DOHH2 (cell line): Measurements from ENCODE around the gene VTI1A.

Experiments
- H3F3A ChIP-seq: fragments of 200-600 bp; sonication (generic), shearing (Covaris generic); 2 replicates; pipeline ENCODE4 v1.6.0; 2016; ENCODE audit warnings: antibody characterized with exemption, mild to moderate bottlenecking; ENCODE audit not compliant: control insufficient read depth, insufficient read depth
- H3K27ac ChIP-seq: fragments of 200-600 bp; sonication (generic); 2 replicates; pipeline ENCODE4 v1.5.1; 2014; ENCODE audit warnings: low read depth, mild to moderate bottlenecking, low read length, moderate library complexity
- H3K27me3 ChIP-seq: fragments of 200-600 bp; sonication (generic); 2 replicates; pipeline ENCODE4 v1.6.1; 2014; ENCODE audit warnings: mild to moderate bottlenecking, low read length, mixed read lengths; ENCODE audit not compliant: control insufficient read depth
- H3K36me3 ChIP-seq: fragments of 200-600 bp; sonication (generic); 2 replicates; pipeline ENCODE4 v1.6.1; 2014; ENCODE audit warnings: mild to moderate bottlenecking, low read length, moderate library complexity, mixed read lengths; ENCODE audit not compliant: control insufficient read depth
- H3K4me1 ChIP-seq: fragments of 200-600 bp; sonication (generic); 2 replicates; pipeline ENCODE4 v1.6.1; 2014; ENCODE audit warnings: mild to moderate bottlenecking, low read length, mixed read lengths; ENCODE audit not compliant: control insufficient read depth
- H3K4me2 ChIP-seq: fragments of 200-600 bp; sonication (generic); 2 replicates; pipeline ENCODE4 v1.6.0; 2014; ENCODE audit warnings: mild to moderate bottlenecking, low read length, moderate library complexity
- H3K4me3 ChIP-seq: fragments of 200-600 bp; sonication (generic); 2 replicates; pipeline ENCODE4 v1.5.1; 2014; ENCODE audit warnings: mild to moderate bottlenecking, low read length, mixed read lengths
- H3K79me2 ChIP-seq: fragments of 200-600 bp; sonication (generic); 2 replicates; pipeline ENCODE4 v1.6.1; 2014; ENCODE audit warnings: mild to moderate bottlenecking, low read length, mixed read lengths; ENCODE audit not compliant: control insufficient read depth
- H3K9me2 ChIP-seq: fragments of 200-600 bp; sonication (generic); replicated peaks from 2 replicates; pipeline ENCODE4 v1.6.1; 2014; ENCODE audit warnings: mild to moderate bottlenecking, low read length, mixed read lengths; ENCODE audit not compliant: control insufficient read depth
- H3K9me3 ChIP-seq: fragments of 200-600 bp; sonication (generic); 2 replicates; pipeline ENCODE4 v1.6.1; 2014; ENCODE audit warnings: antibody characterized with exemption, low read length, mixed read lengths; ENCODE audit not compliant: control insufficient read depth, insufficient read depth
- H4K20me1 ChIP-seq: fragments of 200-600 bp; sonication (generic); 2 replicates; pipeline ENCODE4 v1.6.0; 2014; ENCODE audit warnings: low read depth, mild to moderate bottlenecking, antibody characterized with exemption, low read length, moderate library complexity; ENCODE audit not compliant: control insufficient read depth, insufficient read depth
- EZH2phosphoT487 ChIP-seq: fragments of 200-600 bp; sonication (generic); IDR thresholded peaks from 2 replicates; pipeline ENCODE4 v1.6.1; 2017; ENCODE audit warnings: borderline replicate concordance, mild to moderate bottlenecking, antibody characterized with exemption, low read length, moderate library complexity, mixed read lengths
- TF ChIP-seq, protein P1 (sequence below): fragments of 200-600 bp; sonication (generic); IDR thresholded peaks from one replicate; pipeline ENCODE4 v1.5.1; 2014; ENCODE audit warnings: antibody characterized with exemption, mild to moderate bottlenecking, low read depth, low read length; ENCODE audit not compliant: poor library complexity, severe bottlenecking

Gene VTI1A

DNA sequence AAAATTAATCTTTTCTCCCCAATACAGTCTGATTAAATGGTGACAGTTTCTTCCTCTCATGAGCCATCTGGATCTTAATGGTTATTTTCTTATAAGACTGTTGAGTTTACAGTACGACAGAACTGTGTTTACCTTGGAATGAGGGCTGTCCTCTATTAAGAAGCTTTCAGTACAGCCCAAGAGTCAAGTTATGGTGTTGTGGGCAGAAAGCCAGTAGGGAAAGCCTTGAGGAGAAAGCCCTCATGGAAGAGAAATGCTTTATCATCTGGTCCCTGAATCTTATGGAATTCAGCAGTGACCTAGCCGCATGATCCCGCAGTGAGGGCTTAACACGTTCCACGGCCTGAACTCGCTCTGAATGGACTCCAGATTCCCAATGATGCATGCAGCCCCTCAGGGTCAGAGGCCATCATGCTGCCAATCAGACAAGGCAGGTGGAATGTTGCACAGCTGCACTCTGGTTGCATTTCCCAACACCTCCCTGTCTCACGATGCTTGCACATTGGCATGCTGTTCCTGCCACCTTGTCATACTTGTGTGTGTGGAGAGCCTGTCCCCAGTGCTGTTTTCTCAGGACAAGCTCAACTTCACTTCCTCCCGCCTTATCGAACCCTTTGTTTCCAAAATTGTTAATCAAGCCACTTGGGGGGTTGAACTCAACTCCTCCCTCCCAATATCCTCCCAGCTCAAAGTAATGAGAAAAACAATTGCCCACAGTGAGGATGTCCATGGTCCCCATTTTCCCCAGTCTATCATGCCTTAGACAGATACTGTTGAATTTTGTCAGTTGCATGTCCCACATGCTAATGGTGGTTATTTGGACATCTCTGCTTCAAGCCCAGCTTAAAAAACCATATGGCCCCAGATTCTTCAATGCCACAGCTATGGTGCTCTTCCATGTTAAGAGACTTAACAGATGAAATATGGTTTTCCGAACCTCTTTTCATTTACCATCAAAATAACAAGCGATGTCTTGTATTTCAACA lies 291.9 kb downstream of the VTI1A start:
- no peaks in the 10 kb centered on the region for H4K20me1 ChIP-seq
- H3K9me2 ChIP-seq: no peaks in the 10 kb centered on the region
- H3K9me3 ChIP-seq: no peaks in the 10 kb centered on the region
- TF ChIP-seq, protein P1, sequence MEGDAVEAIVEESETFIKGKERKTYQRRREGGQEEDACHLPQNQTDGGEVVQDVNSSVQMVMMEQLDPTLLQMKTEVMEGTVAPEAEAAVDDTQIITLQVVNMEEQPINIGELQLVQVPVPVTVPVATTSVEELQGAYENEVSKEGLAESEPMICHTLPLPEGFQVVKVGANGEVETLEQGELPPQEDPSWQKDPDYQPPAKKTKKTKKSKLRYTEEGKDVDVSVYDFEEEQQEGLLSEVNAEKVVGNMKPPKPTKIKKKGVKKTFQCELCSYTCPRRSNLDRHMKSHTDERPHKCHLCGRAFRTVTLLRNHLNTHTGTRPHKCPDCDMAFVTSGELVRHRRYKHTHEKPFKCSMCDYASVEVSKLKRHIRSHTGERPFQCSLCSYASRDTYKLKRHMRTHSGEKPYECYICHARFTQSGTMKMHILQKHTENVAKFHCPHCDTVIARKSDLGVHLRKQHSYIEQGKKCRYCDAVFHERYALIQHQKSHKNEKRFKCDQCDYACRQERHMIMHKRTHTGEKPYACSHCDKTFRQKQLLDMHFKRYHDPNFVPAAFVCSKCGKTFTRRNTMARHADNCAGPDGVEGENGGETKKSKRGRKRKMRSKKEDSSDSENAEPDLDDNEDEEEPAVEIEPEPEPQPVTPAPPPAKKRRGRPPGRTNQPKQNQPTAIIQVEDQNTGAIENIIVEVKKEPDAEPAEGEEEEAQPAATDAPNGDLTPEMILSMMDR: no peak
- no peak for TF ChIP-seq EZH2phosphoT487
- no peak overlapping the region for H3K4me3 ChIP-seq
- no peaks in the 10 kb centered on the region for H3F3A ChIP-seq
- no peaks in the 10 kb centered on the region for H3K27me3 ChIP-seq
- H3K4me2 ChIP-seq: no peak overlapping the region
- no peak overlapping the region for H3K27ac ChIP-seq
- no peaks in the 10 kb centered on the region for H3K36me3 ChIP-seq
- H3K4me1 ChIP-seq: no peaks in the 10 kb centered on the region
- H3K79me2 ChIP-seq: no peaks in the 10 kb centered on the region

DNA sequence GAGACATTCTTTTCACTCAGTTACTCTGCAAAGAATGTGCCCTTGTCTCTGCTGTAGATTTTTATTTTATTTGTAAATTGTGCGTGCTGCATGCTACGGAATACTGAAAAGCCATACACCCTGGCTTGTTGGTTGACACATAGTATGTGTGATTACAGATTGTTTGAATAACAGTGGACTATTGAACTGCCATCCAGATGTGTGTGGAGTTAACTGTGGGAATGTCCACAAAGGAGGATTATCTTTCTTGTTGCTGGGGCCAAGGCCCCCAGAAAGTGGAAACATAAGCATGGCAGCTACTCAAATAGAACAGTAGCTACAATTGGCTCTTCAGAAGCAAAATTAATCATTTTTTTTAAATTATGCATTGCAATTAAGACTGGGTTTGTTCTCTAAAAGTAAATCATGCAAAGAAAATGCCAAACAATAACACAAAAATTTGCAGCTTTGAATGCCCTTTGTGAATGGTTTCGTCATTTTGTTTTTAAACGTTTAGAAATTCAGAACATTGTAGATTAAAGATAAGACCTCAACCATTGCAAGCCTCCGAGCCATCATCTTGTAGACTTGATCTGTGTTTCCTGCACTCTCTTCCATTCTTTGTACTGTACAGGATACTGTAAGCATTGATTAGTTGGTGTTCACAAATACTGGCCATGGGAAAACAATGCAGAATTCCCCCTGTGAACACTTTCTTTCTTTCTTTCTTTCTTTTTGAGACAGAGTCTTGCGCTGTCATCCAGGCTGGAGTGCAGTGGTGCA lies 292.8 kb downstream of the VTI1A start:
- H3K36me3 ChIP-seq: no peaks in the 10 kb centered on the region
- no peaks in the 10 kb centered on the region for H4K20me1 ChIP-seq
- no peaks in the 10 kb centered on the region for H3F3A ChIP-seq
- no peak overlapping the region for H3K4me3 ChIP-seq
- no peak overlapping the region for H3K27ac ChIP-seq
- H3K4me2 ChIP-seq: no peak overlapping the region
- no peaks in the 10 kb centered on the region for H3K4me1 ChIP-seq
- TF ChIP-seq, protein P1: no peak
- TF ChIP-seq EZH2phosphoT487: no peak
- no peaks in the 10 kb centered on the region for H3K9me3 ChIP-seq
- H3K27me3 ChIP-seq: no peaks in the 10 kb centered on the region
- no peaks in the 10 kb centered on the region for H3K79me2 ChIP-seq
- H3K9me2 ChIP-seq: no peaks in the 10 kb centered on the region

DNA sequence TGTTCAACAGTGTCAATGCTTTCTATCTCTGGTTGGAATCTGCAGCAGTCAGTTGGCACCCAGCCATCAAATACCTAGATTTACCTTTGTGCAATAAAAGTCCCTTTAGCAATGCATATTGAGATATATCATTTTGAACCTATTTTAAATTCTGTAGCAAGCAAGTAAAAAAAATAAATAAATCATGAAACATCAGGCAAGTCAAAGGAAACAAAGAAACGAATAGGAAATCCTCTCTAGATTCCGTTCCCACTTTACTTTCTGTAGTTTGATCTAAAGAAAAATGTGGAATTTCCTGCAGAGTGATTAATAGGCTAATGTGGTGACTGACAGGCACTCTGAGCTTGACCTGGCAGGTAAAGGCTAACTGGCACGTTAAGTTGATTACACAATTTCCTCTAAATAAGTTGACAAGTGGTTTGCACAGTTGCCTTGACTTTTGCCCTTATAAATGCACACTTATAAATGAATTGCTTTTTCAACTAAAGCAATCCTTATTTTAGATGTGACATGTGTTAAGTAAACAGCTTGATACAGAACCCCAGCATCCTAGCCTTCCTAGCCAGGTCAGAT lies 294.9 kb downstream of the VTI1A start:
- TF ChIP-seq, protein P1: no peak
- TF ChIP-seq EZH2phosphoT487: no peak
- no peaks in the 10 kb centered on the region for H4K20me1 ChIP-seq
- no peaks in the 10 kb centered on the region for H3K4me1 ChIP-seq
- no peak overlapping the region for H3K27ac ChIP-seq
- H3K4me2 ChIP-seq: no peak overlapping the region
- no peaks in the 10 kb centered on the region for H3F3A ChIP-seq
- no peaks in the 10 kb centered on the region for H3K79me2 ChIP-seq
- no peaks in the 10 kb centered on the region for H3K9me2 ChIP-seq
- no peak overlapping the region for H3K4me3 ChIP-seq
- H3K9me3 ChIP-seq: no peaks in the 10 kb centered on the region
- H3K36me3 ChIP-seq: no peaks in the 10 kb centered on the region
- H3K27me3 ChIP-seq: no peaks in the 10 kb centered on the region
